NB4 (cell line): ENCODE results near the gene OGDHL.

Experiments used
- DNase-seq: peaks from one replicate; pipeline ENCODE4 v3.0.0; 2010; ENCODE audit warnings: low read depth
- H3K4me3 ChIP-seq: one replicate; pipeline ENCODE4 v1.5.1; 2011; ENCODE audit warnings: mild to moderate bottlenecking, low read depth, low read length, moderate library complexity
- MYC ChIP-seq: IDR thresholded peaks from 2 replicates; pipeline ENCODE4 v1.6.1; 2011; ENCODE audit warnings: low read depth, low read length
- POLR2A ChIP-seq: IDR thresholded peaks from 2 replicates; pipeline ENCODE4 v1.6.1; 2011; ENCODE audit warnings: mild to moderate bottlenecking; ENCODE audit not compliant: insufficient read length; ENCODE audit errors: extremely low read depth
- TF ChIP-seq, protein P1 (sequence below): IDR thresholded peaks from 2 replicates; pipeline ENCODE4 v1.6.1; 2011; ENCODE audit warnings: low read depth, low read length
- TF ChIP-seq, protein P2 (sequence below): IDR thresholded peaks from one replicate; pipeline ENCODE4 v1.5.1; 2012; ENCODE audit warnings: low read depth, low read length

The OGDHL gene

GRCh38 chr10:49688920-49689319 is 73.2 kb downstream of the OGDHL start:
- DNase-seq = no peak
- H3K4me3 ChIP-seq = no peak overlapping the region
- TF ChIP-seq MYC (no peak), POLR2A (no peak)
- TF ChIP-seq, protein P1, sequence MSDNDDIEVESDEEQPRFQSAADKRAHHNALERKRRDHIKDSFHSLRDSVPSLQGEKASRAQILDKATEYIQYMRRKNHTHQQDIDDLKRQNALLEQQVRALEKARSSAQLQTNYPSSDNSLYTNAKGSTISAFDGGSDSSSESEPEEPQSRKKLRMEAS = no peak
- TF ChIP-seq, protein P2, sequence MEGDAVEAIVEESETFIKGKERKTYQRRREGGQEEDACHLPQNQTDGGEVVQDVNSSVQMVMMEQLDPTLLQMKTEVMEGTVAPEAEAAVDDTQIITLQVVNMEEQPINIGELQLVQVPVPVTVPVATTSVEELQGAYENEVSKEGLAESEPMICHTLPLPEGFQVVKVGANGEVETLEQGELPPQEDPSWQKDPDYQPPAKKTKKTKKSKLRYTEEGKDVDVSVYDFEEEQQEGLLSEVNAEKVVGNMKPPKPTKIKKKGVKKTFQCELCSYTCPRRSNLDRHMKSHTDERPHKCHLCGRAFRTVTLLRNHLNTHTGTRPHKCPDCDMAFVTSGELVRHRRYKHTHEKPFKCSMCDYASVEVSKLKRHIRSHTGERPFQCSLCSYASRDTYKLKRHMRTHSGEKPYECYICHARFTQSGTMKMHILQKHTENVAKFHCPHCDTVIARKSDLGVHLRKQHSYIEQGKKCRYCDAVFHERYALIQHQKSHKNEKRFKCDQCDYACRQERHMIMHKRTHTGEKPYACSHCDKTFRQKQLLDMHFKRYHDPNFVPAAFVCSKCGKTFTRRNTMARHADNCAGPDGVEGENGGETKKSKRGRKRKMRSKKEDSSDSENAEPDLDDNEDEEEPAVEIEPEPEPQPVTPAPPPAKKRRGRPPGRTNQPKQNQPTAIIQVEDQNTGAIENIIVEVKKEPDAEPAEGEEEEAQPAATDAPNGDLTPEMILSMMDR = no peak

DNA sequence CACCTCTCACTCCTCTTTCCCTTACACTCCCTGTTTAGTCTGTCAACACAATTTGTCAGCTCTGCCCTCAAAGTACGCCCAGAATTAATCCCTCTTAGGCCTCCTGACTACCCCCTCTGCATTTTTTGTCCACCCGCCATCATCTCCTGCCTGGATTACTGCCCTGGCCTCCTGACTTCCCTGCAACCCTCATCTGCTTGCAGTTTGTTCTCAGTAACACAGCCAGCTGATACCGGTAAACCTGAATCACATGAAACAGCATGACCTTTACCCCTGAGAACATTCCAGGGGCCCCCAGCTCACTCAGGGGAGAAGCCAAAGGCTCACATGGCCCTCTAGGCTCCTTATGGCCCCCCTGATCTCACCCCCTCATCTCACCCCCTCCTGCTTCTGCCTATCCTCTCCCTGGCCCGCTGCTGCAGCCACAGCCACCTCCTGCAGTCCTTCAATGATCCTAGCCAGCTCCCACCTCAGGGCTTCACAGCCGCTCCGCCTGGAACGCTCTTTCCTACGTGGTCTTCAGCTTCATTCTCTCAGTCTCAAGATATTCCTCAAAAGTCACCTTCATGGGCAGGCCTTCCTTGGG is 73.8 kb downstream of the OGDHL start:
- no peak for DNase-seq
- TF ChIP-seq POLR2A (no peak), MYC (no peak)
- TF ChIP-seq, protein P1 = no peak
- TF ChIP-seq, protein P2 = no peak
- no peak overlapping the region for H3K4me3 ChIP-seq

- no peak overlapping the region for H3K4me3 ChIP-seq
- no peak for DNase-seq
- TF ChIP-seq, protein P1 = no peak
- TF ChIP-seq POLR2A (no peak), MYC (no peak)
- TF ChIP-seq, protein P2 = no peak
Observed at GRCh38 chr10:49686651-49687050, 75.5 kb downstream of the OGDHL start.
